Stimulated activated naive CD8-positive, alpha-beta T cell treated with anti-CD3 and anti-CD28 coated beads, Interleukin-15, Interleukin-2, amounts not matched to agents 100 ng/mL and 50 ng/mL, for 24 hours (primary cell): ENCODE results near the gene MRPL52.
"Not testable (repeated sequence)": the region's sequence is repeated elsewhere in the genome, so short reads cannot be mapped to it uniquely, and the experiment has no call there.

ENCODE experiments used
- H3K27ac Mint-ChIP-seq: one replicate; pipeline ENCODE4 v1.8.0; 2021; ENCODE audit warnings: mild to moderate bottlenecking, mixed read lengths
- H3K27me3 Mint-ChIP-seq: one replicate; pipeline ENCODE4 v1.8.0; 2021; ENCODE audit warnings: mixed read lengths
- H3K36me3 Mint-ChIP-seq: one replicate; pipeline ENCODE4 v1.8.0; 2021; ENCODE audit warnings: low read depth, mixed read lengths
- H3K4me1 Mint-ChIP-seq: one replicate; pipeline ENCODE4 v1.8.0; 2021; ENCODE audit warnings: low read depth, mixed read lengths
- H3K4me3 Mint-ChIP-seq: one replicate; pipeline ENCODE4 v1.8.0; 2021; ENCODE audit warnings: mild to moderate bottlenecking, mixed read lengths
- H3K9me3 Mint-ChIP-seq: one replicate; pipeline ENCODE4 v1.8.0; 2021; ENCODE audit warnings: mixed read lengths

MRPL52 gene

DNA sequence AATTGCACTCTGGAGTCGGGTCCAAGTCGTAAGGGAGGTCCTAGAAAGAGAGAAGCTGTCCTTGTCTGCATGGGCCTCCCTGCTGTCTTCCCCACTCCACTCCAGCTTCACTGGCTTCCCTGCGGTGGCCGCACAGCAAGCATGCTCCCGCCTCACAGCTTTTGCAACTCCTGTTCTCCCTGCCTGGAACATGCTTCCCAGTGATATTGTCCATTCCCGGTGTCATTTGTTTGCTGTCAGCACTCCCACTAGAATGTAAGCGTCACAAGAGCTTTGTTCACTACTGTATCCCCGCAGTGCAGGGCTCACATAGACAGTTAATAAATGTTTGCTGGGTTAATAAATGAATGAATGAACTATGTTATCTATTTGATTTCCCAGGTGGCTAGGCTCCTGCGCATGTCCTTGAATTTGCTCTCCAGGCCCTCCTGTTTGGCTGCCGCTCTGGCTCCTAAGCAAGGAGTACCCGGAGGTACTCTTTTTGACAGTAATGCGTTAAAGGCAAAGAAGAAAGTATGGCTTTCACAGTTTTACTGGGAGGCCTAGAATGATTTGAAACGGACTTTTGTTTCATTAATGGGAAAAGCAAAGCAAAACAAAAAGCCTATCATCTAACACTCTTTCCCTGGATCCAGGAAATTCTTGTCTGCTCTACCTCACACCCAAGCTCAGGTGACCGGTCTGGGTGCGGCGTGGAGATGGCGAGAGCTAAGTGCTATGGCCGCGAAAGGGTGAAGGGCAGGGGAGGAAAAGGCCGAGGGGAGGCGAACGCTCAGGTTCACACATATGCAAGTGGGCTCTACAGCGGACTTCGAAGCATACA lies 8.3 kb upstream of the MRPL52 start:
- Mint-ChIP-seq H3K27me3 (peaks cover 10% of the 10 kb centered on the region), H3K9me3 (no peaks in the 10 kb centered on the region), H3K36me3 (no peaks in the 10 kb centered on the region), H3K4me1 (peaks cover 39% of the 10 kb centered on the region), H3K27ac (no peak overlapping the region), H3K4me3 (no peak overlapping the region)

DNA sequence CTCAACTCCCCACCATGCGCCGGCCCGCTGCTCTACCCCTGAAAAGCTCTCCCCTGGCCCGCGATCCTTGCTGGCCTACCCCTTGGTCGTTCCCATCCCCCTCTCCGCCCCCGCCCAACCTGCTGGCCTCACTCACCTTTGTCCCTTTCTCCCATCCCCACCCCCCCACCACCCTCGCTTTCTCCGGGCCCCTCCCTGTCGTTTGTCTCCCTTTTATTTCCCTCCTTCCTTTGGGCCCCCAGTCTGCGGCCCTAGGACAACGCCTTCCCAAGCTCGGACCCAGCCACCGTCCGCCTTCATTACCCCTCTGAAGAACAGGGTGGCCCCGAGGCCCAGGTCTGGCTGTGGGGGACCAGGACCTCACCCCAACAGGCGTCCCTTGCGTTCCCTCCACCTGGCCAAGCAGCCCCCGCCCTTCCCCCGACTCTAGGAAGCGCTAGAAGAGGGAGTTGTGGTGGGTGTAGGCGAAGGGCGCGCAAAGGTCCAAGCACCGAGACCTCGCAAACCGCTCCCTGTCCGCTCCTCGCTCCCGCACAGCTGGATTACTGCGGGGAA lies 7.6 kb upstream of the MRPL52 start:
- no peaks in the 10 kb centered on the region for H3K9me3 Mint-ChIP-seq
- peaks cover 10% of the 10 kb centered on the region for H3K27me3 Mint-ChIP-seq
- H3K36me3 Mint-ChIP-seq = no peaks in the 10 kb centered on the region
- H3K27ac Mint-ChIP-seq = no peak overlapping the region
- peaks cover 39% of the 10 kb centered on the region for H3K4me1 Mint-ChIP-seq
- H3K4me3 Mint-ChIP-seq = peak overlapping the region; percentile 72

DNA sequence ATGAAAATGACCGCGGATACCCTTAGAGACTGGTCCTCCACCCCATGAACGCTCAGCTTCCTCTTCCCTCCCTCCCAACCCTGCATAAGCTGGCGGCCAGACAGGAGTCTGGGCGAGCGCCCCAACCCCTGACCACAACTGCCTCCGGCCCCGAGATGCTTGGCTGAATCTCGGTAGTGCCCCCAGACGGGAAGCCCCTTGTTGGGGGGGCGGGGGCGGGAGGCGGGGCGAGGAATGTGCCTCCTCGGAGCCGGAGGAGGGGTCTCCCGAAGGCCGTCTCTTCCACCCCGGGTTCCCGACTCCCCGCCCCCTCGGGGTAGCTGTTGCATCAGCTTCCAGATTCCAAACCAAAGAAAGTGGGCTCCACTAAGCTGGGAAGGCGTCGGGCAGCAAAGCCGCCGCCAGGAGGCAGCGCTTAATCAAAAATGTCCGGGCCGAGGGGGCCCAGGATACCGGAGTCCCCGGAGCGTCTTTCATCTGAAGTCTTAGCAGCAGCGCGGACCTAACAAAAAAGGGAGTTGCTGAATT lies 7.1 kb upstream of the MRPL52 start:
- H3K27ac Mint-ChIP-seq = no peak overlapping the region
- no peaks in the 10 kb centered on the region for H3K9me3 Mint-ChIP-seq
- H3K4me1 Mint-ChIP-seq = peaks cover 39% of the 10 kb centered on the region
- H3K4me3 Mint-ChIP-seq = peak overlapping the region; percentile 72
- H3K27me3 Mint-ChIP-seq = peaks cover 10% of the 10 kb centered on the region
- no peaks in the 10 kb centered on the region for H3K36me3 Mint-ChIP-seq

DNA sequence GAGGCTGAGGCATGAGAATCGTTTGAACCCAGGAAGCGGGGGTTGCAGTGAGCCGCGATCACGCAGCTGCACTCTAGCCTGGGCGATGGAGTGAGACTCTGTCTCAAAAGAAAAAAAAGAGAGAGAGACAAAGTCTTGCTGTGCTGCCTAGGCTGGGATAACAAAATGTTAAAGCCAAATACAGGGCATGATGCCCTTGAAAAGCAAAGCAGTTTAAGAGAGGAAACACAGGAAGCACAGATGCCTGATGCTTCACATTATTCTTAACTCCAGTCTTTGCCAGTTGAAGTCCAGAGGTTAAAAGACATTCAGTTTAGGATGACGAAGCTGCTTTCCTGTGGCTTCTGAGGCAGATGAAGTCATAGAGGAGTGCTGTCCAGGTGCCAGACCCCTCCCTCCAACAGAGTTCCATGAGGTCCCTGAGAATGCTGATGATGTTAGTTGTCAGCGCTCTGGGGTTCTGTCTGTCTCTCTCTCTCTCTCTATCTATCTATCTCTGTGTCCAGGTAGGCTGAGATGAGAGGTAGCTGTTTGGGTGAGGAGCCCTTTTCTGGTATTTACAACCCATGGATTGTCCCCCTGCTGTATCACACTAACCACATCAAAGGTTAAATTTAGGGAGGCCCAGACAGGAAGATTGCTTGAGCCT lies 4.9 kb upstream of the MRPL52 start:
- Mint-ChIP-seq H3K36me3 (no peaks in the 10 kb centered on the region), H3K27ac (no peak overlapping the region), H3K27me3 (peaks cover 10% of the 10 kb centered on the region), H3K4me1 (peaks cover 38% of the 10 kb centered on the region), H3K9me3 (no peaks in the 10 kb centered on the region), H3K4me3 (peak overlapping the region; percentile 8)

DNA sequence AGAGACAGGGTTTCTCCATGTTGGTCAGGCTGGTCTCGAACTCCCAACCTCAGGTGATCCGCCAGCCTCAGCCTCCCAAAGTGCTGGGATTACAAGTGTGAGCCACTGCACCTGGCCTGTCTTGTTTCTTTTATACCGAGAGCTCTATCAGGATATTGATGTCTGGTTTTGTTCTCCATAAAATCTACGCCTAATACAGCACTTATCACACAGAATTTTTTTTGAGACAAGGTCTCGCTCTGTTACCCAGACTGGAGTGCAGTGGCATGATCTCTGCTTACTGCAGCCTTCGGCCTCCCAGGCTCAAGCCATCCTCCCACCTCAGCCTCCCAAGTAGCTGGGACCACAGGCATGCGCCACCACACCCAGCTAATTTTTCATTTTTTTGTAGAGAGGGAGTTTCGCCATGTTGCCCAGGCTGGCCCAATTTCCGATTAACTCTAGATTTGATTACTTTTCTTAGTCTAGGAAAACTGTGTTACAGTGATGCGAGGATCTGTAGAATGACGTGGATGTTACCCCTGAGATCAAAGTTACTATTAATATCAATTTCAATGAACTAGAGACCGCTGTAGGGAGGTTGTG lies 519 bp upstream of the MRPL52 start:
- Mint-ChIP-seq H3K36me3 (peaks cover 19% of the 10 kb centered on the region), H3K27ac (peak overlapping the region; percentile 98), H3K4me3 (peak overlapping the region; percentile 95), H3K4me1 (peaks cover 41% of the 10 kb centered on the region)
- not testable (repeated sequence) for H3K9me3 Mint-ChIP-seq, H3K27me3 Mint-ChIP-seq

DNA sequence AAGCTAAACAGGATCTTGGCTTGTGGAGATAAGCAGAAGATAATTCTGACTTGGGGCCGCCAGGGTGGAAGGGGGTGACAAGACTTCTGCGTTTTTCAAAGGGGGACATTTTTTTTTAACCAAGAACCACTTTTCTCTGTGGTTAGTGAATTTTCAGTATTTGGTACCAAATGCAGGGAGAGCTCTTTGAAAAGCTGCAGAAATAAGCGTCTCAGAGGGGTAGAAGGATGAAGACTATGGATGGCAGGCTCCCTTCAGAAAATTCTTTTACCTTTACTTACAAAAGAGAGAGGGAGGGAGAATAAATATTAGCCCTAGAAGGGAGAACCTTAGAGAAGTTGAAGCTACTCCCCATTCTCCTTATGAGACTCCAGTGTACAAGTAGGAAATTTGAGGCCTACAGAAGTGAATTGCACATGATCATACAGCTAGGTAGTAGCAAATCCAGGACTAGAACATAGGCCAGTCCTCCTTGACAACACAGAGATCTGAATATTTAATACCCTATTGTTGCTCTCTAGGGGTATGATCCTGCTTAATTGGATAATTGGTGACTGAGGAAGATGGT lies 840 bp downstream of the MRPL52 start:
- peak overlapping the region; percentile 95 for H3K4me3 Mint-ChIP-seq
- peaks cover 30% of the 10 kb centered on the region for H3K36me3 Mint-ChIP-seq
- peaks cover 4% of the 10 kb centered on the region for H3K27me3 Mint-ChIP-seq
- peak overlapping the region; percentile 98 for H3K27ac Mint-ChIP-seq
- H3K9me3 Mint-ChIP-seq = no peaks in the 10 kb centered on the region
- H3K4me1 Mint-ChIP-seq = peaks cover 30% of the 10 kb centered on the region

DNA sequence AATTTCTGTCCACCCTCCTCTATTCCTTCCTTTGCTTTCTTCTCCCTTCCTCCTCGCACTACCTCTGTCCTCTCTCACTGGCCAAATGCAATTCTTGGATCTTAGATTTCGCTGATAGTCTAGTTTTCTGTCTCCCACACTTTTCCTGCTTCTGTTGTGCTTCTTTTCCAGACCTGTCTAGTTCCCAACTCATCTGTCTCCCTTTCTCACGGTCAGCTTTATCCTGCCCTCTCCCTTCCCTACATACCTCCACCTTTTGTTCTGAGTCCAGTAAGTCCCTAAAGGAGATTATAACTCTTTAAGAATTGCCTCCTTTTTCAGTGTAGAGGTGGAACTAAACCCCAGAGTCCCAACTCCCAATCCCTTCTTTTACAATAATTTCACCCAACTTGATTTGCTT lies 5.8 kb downstream of the MRPL52 start:
- Mint-ChIP-seq H3K4me1 (peaks cover 39% of the 10 kb centered on the region), H3K4me3 (no peak overlapping the region), H3K27me3 (peaks cover 13% of the 10 kb centered on the region), H3K36me3 (peaks cover 36% of the 10 kb centered on the region), H3K27ac (peak overlapping the region; percentile 5), H3K9me3 (no peaks in the 10 kb centered on the region)

DNA sequence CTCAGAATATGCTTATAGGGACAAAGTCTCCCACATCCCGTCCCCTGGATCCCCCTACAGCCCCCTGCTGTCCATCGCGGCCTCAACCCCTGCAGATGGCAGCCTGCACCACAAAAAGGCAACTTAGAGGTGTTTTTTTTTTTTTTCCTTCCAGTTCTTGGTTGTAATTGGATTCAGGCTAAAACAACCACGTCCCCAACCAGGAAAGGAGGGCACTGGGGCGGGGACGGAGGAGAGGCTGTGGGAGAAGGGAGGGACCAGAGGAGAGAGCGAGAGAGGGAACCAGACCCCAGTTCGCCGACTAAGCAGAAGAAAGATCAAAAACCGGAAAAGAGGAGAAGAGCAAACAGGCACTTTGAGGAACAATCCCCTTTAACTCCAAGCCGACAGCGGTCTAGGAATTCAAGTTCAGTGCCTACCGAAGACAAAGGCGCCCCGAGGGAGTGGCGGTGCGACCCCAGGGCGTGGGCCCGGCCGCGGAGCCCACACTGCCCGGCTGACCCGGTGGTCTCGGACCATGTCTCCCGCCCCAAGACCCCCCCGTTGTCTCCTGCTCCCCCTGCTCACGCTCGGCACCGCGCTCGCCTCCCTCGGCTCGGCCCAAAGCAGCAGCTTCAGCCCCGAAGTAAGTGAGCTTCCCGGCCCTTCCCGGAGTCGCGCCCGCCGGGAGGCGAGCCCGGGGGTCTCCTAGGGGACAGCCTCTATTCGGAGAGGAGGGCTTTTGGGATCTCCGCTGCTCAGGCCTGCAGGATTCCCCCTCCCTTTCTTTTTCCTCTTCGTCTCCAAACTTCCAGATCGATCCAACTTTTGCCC lies 6.8 kb downstream of the MRPL52 start, which contains the start of gene MMP14:
MMP14 (plus strand) TSS at position 285 of the 813 bp plus-strand sequence; CDS start at position 518, 233 bp downstream.
- H3K36me3 Mint-ChIP-seq = peaks cover 32% of the 10 kb centered on the region
- H3K4me3 Mint-ChIP-seq = peak within 1 kb of the TSS; percentile 72
- peak within 1 kb of the TSS; percentile 5 for H3K27ac Mint-ChIP-seq
- no peaks in the 10 kb centered on the region for H3K9me3 Mint-ChIP-seq
- H3K27me3 Mint-ChIP-seq = peaks cover 13% of the 10 kb centered on the region
- H3K4me1 Mint-ChIP-seq = peaks cover 30% of the 10 kb centered on the region

DNA sequence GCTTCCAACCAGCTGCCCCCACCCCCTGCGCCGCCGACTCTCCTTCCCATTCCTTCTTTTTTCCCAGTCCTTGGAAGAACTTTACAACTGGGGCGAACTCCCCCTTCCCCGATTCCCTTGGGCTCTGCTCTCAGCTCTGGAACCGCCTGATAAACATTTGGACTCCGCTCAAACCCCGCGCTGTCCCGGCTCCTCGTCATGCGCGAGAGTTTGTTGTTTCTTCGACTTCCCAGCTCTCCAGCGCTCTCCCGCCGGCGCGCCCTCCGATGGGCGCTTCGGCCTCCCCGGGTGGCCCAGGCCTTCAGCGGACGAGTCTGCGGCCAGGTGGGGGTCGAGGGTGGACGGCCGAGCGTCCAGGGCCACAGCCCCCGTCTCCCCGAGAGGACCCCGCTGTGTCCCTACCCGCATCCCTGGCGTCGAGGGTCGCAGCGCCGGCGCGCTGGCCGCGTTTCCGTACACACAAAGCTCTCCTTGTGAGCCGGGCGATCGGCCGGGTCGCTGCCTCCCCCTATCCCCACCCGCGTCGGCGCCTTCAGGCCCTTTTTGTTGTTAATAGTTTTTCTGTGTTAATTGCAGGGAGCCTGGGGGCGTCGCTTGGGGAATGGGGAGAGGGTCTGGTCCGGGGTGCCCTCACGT lies 7.5 kb downstream of the MRPL52 start:
- peaks cover 26% of the 10 kb centered on the region for H3K36me3 Mint-ChIP-seq
- no peak overlapping the region for H3K27ac Mint-ChIP-seq
- H3K4me3 Mint-ChIP-seq = peak overlapping the region; percentile 72
- no peaks in the 10 kb centered on the region for H3K9me3 Mint-ChIP-seq
- peaks cover 28% of the 10 kb centered on the region for H3K4me1 Mint-ChIP-seq
- H3K27me3 Mint-ChIP-seq = peaks cover 13% of the 10 kb centered on the region

DNA sequence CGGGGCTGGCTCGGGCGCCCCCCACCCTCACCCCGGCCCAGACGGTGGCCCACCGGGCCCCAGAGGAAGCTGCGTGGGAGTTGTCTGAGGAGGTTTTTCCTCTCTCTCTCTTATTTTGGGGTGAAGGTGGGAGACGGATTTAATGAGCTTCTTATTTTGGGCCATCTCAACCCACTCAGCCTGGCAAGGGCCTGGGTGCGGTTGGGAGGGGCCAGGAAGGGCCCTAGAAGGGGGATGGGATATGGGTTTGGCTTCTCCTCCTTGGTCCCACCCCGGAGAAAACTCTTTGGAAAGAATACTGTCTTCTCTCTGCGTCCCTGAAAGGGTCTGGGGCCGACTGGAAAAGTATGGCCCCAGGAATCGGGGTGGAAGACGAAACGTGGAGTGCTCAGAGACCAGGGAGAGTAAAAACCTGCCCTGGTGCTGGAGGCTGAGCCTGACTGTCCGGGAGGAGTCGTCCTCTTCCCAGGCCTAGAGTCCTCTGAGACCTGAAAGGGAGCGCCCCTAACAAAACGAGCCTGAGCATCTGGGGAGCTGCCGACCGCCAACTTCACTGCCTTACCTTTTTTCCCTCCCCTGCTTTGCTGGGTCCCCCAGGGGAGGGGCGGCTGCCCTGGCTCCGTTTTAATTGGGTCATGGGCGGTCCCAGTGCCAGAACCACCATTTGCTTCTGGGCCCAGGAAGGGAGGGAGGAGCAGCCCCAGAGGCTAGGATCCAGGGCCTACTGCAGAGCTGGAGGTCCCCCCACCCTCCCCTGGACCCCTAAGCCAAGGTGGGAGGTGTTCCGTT lies 8.3 kb downstream of the MRPL52 start:
- peaks cover 13% of the 10 kb centered on the region for H3K27me3 Mint-ChIP-seq
- H3K4me1 Mint-ChIP-seq = peaks cover 28% of the 10 kb centered on the region
- H3K4me3 Mint-ChIP-seq = peak overlapping the region; percentile 48
- H3K9me3 Mint-ChIP-seq = no peaks in the 10 kb centered on the region
- H3K27ac Mint-ChIP-seq = peak overlapping the region; percentile 45
- H3K36me3 Mint-ChIP-seq = peaks cover 22% of the 10 kb centered on the region

DNA sequence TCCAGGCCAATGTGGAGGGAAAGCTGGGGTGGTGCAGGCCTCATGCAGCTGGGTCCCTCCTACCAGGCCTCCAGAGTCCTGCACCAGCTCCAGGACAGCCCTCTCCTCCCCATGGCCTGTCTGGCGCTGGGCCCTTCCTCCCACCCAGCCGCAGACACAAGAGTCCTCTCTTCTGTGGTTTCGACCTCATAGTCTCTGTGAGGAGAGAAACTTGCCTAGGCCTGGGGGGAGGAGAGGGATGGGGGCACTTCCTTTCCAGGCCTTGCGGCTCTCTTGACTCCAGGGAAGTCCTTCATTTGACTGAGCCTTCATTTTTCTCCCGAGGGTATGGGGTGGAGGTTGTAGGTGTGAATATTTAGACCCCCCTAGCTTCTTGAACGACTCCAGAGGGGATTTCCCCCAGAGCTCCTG lies 8.9 kb downstream of the MRPL52 start:
- Mint-ChIP-seq H3K9me3 (no peaks in the 10 kb centered on the region), H3K27me3 (peaks cover 13% of the 10 kb centered on the region), H3K27ac (no peak overlapping the region), H3K4me3 (no peak overlapping the region), H3K4me1 (peaks cover 28% of the 10 kb centered on the region), H3K36me3 (peaks cover 22% of the 10 kb centered on the region)

DNA sequence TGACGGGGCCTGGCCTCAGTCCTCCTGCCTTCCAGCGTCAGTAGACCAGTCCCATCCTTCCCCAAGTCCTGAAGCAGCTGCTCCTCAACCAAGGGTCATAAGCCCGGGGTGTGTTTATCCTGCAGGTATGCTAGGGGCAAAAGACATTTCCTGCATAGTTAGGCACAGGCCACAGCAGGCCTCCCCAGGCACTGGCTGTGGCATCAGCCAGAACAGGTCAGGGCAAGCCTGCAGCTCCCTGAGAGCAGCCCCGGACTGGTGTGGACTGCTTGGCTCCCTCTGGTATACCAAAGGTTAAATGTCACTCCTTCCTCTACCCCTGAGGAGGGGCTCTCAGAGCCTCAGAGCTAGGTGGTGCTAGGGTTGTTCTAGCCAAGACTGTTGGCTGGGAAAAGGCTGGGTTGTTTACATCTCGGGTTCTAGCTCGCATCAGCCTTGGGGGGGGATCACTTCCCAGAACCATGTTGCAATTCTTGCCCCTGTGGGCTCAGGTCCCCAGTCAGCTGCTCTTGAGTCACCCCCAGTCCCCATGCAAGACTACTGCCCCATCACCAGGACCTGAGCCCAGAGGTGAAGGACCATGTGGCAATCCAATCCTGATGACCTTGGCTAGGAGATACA lies 9.6 kb downstream of the MRPL52 start:
- Mint-ChIP-seq H3K27me3 (peaks cover 13% of the 10 kb centered on the region), H3K36me3 (peaks cover 16% of the 10 kb centered on the region), H3K27ac (no peak overlapping the region), H3K9me3 (no peaks in the 10 kb centered on the region), H3K4me3 (no peak overlapping the region), H3K4me1 (peaks cover 28% of the 10 kb centered on the region)

DNA sequence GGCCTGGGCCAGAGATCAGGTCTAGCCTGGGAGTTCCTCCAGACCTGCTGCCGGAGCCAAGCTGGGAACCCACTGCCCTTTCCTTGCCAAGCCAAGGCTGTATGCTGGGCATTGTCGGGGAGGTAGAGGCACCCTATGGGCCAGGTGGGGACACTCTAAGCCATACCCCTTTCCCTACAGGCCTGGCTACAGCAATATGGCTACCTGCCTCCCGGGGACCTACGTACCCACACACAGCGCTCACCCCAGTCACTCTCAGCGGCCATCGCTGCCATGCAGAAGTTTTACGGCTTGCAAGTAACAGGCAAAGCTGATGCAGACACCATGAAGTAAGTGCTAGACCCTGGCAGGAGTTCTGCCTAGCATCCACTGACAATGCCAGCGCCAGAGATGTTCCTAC lies 11.6 kb downstream of the MRPL52 start:
- peaks cover 23% of the 10 kb centered on the region for H3K4me1 Mint-ChIP-seq
- H3K4me3 Mint-ChIP-seq = no peak overlapping the region
- H3K27me3 Mint-ChIP-seq = peaks cover 13% of the 10 kb centered on the region
- no peaks in the 10 kb centered on the region for H3K36me3 Mint-ChIP-seq
- H3K9me3 Mint-ChIP-seq = no peaks in the 10 kb centered on the region
- no peak overlapping the region for H3K27ac Mint-ChIP-seq
